Ishikawa (cell line): ENCODE results near the gene PCSK4.

ENCODE experiments used
- CEBPB ChIP-seq: IDR thresholded peaks from 2 replicates; pipeline ENCODE4 v1.6.1; 2012
- CREB1 ChIP-seq: IDR thresholded peaks from 2 replicates; pipeline ENCODE4 v1.6.1; 2012; ENCODE audit warnings: low read depth
- EGR1 ChIP-seq: IDR thresholded peaks from 2 replicates; pipeline ENCODE4 v1.6.1; 2012
- EP300 ChIP-seq: IDR thresholded peaks from 2 replicates; pipeline ENCODE4 v1.6.1; 2012; ENCODE audit warnings: borderline replicate concordance
- FOXM1 ChIP-seq: IDR thresholded peaks from 2 replicates; pipeline ENCODE4 v1.6.1; 2012; ENCODE audit warnings: low read depth, borderline replicate concordance
- MAX ChIP-seq: IDR thresholded peaks from 2 replicates; pipeline ENCODE4 v1.6.1; 2012
- NFIC ChIP-seq: IDR thresholded peaks from 2 replicates; pipeline ENCODE4 v1.6.1; 2012
- RAD21 ChIP-seq: IDR thresholded peaks from 2 replicates; pipeline ENCODE4 v1.6.1; 2012; ENCODE audit warnings: low read depth
- REST ChIP-seq: IDR thresholded peaks from 2 replicates; pipeline ENCODE4 v1.6.1; 2012; ENCODE audit warnings: low read depth, mild to moderate bottlenecking
- TAF1 ChIP-seq: IDR thresholded peaks from 2 replicates; pipeline ENCODE4 v1.6.1; 2012; ENCODE audit warnings: low read depth, mild to moderate bottlenecking
- TCF12 ChIP-seq: IDR thresholded peaks from 2 replicates; pipeline ENCODE4 v1.6.1; 2012; ENCODE audit warnings: low read depth
- TEAD4 ChIP-seq: IDR thresholded peaks from 2 replicates; pipeline ENCODE4 v1.6.1; 2012
- USF1 ChIP-seq: IDR thresholded peaks from 2 replicates; pipeline ENCODE4 v1.6.1; 2012
- YY1 ChIP-seq: IDR thresholded peaks from 2 replicates; pipeline ENCODE4 v1.6.1; 2012; ENCODE audit warnings: low read depth
- ZBTB7A ChIP-seq: IDR thresholded peaks from 2 replicates; pipeline ENCODE4 v1.6.1; 2012; ENCODE audit warnings: low read depth

The PCSK4 gene

GRCh38 chr19:1445185-1445931, 44.8 kb downstream of the PCSK4 start:
- TF ChIP-seq ZBTB7A (no peak), TEAD4 (no peak), CREB1 (no peak), MAX (peak; percentile 31; the same call in 1 of the 2 replicates), TCF12 (no peak), YY1 (no peak), TAF1 (no peak; the same call in 1 of the 2 replicates), NFIC (0 out of 2 replicates have a peak, but pooled peaks have one; percentile 22), FOXM1 (no peak), CEBPB (no peak), EP300 (no peak), EGR1 (peak; percentile 90), USF1 (no peak), REST (no peak), RAD21 (peak; percentile 52; the same call in 1 of the 2 replicates)

GRCh38 chr19:1441677-1442438, 48.3 kb downstream of the PCSK4 start:
- no peak for TF ChIP-seq MAX
- no peak for TF ChIP-seq YY1
- TF ChIP-seq EP300, result no peak
- no peak for TF ChIP-seq TEAD4
- no peak for TF ChIP-seq CREB1
- TF ChIP-seq RAD21, result no peak
- TF ChIP-seq USF1, result no peak
- no peak for TF ChIP-seq TCF12
- TF ChIP-seq ZBTB7A, result no peak

- TF ChIP-seq EP300 (no peak), USF1 (no peak), CEBPB (no peak), TCF12 (no peak), REST (no peak), TEAD4 (no peak), ZBTB7A (no peak), NFIC (no peak), EGR1 (no peak), TAF1 (no peak), YY1 (no peak), FOXM1 (no peak), RAD21 (no peak), MAX (no peak)
These were observed 49.1 kb downstream of the PCSK4 start for GRCh38 chr19:1441022-1441426.

- TF ChIP-seq USF1, result no peak
- no peak for TF ChIP-seq REST
- no peak for TF ChIP-seq TAF1
- TF ChIP-seq EGR1, result no peak
- TF ChIP-seq CREB1, result no peak
- no peak for TF ChIP-seq RAD21
- TF ChIP-seq CEBPB, result no peak
- TF ChIP-seq YY1, result no peak
- TF ChIP-seq TCF12, result no peak
- no peak for TF ChIP-seq EP300
- no peak for TF ChIP-seq MAX
- TF ChIP-seq FOXM1, result no peak
- no peak for TF ChIP-seq TEAD4
- TF ChIP-seq NFIC, result no peak
- TF ChIP-seq ZBTB7A, result no peak
These were observed 49.7 kb downstream of the PCSK4 start for GRCh38 chr19:1440418-1440801.
